ENCODE results near the gene MRGPRD.

Gene MRGPRD

DNA sequence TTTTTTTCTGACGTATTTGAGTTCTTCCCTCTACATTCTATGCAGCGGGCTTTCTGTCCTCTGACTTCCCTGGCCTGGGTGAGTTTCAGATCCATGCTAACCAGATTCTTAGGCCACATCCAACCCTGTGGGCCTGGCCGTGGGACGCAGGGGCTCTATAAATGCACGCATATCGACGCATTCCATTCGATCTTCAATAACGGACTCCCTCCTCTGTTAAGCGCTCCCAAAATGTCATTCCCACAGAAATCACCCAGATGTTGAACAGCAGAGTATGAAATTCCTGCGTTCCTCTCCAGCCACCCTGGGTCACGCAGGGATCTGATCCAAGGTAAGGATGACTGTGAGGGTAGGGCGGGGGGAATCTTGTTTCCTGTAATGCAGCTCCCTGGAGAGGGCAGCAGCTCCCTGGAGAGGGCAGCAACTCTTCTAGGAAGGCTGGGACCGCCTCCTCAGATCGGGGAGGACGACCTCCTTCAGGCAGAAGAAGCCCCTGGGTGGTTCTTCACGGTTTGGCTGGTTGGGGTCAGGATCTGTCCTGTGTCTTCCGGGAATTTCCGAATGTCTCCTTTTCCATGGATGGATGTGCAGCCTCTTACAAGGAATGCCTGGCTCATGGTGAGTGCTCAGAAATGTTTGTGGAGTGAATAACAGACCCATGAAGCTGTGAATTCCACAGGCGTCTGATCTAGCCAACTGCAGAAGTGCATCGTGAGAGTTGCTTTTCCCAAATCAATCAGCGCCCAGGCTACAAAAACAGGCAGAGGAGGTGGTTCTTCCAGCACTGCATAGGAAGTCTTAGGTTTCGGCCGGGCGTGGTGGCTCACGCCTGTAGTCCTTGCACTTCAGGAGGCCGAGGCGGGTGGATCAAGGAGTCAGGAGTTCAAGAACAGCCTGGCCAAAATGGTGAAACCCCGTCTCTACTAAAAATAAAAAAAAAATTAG lies 12.2 kb downstream of the MRGPRD start:
- DNase-seq (ENCODE audit: low read depth in 2 of 2) = no peak

DNA sequence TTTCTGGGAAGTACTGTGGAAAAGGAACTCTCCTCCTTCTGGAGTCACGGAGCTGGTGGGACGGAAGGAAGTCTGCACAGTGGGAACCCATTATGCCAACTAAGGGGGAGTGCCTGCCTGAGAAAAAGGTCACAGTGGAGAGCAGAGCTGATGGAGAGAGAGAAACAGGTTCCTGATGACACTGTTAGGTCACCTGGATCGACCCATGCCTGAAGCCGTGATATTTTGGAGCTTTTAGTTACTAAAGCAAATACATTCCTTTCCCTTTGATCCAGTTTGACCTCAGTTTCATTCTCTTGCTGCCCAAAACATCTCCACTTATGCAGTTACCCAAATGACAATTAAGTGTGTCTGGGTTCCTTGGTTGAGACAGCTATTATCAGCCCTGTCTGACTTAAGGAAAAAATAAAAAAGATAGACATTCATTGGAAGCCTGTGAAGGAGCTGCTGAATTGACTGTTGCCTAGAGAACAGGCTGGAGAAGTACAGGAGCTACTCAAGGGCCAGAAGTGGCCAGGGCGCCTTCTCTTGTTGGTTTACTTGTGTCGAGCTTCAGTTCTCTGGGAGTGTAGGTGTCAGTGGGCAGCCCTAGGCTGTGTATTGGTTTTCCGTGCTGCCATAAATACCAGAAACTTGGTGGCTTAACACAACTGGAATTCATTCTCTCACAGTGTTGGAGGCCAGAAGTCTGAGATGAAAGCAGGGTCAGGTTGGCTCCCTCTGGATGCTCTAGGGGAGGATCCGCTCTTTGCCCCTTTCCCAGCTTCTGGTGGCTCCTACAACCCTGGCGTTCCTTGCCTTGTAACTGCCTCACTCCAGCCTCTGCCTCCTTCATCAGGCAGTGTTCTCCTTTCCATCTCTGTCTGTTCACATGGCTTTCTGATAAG lies 13.6 kb downstream of the MRGPRD start:
- no peak for DNase-seq (ENCODE audit: low read depth in 2 of 2)

DNA sequence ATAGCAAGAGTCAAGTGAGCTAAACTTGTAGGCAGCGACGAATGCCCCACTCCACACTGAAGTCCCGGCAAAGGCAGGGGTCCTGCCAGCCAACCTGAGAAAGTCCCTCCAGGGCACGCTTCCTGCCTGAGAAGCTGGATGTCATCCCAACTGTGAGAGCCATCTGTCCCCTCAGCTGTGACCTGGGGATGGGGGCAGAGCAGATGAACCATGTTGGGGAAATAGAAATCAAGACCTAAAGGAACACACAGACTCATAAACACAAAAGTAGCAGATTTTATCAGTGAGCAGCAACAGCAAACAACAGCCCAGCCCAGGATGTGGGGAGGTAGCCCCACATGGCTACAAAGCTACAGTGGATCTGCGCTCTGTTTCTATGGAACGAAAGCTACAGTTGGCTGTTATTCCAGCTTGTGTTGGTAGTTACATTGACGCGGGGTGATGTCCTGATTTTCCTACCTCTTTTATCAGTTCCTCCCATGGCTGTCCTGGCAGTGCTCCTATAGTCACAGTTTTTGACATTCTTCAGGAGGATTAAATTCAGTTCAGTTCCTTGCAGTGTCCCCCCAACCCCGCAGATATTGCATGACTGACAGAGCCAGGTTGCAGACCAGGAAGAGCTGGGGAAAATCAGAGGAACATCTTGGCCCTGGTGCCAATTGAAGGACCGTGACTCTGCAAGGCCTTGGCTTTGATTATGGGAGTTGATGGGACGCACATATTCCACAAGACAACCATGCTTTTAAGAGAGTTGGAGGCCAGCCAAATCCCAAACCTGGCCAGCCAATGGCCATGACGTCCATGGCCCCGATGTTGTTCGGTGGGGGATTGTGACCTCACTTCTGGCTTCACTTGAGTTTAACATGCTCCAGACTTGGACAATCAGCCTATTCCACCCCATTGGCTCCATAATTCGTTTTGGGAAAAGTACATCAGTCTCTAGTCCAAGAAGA lies 14.6 kb downstream of the MRGPRD start:
- no peak for DNase-seq (ENCODE audit: low read depth in 2 of 2)

DNA sequence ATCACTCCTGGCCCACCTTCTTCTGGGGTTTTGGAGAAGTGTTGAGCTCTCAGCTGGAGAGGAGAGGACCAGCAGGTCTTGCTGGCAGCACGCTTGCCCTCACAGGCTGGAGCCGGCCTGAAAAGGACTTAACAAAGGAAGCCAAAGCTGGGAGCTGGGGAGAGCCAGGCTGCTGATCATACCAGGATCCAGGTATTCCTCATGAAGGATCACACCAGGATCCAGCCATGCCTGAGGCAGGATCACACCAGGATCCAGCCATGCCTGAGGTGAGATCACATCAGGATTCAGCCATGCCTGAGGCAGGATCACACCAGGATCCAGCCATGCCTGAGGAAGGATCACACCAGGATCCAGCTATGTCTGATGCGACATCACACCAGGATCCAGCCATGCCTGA lies 17.0 kb downstream of the MRGPRD start:
- DNase-seq (ENCODE audit: low read depth in 2 of 2) = no peak

DNA sequence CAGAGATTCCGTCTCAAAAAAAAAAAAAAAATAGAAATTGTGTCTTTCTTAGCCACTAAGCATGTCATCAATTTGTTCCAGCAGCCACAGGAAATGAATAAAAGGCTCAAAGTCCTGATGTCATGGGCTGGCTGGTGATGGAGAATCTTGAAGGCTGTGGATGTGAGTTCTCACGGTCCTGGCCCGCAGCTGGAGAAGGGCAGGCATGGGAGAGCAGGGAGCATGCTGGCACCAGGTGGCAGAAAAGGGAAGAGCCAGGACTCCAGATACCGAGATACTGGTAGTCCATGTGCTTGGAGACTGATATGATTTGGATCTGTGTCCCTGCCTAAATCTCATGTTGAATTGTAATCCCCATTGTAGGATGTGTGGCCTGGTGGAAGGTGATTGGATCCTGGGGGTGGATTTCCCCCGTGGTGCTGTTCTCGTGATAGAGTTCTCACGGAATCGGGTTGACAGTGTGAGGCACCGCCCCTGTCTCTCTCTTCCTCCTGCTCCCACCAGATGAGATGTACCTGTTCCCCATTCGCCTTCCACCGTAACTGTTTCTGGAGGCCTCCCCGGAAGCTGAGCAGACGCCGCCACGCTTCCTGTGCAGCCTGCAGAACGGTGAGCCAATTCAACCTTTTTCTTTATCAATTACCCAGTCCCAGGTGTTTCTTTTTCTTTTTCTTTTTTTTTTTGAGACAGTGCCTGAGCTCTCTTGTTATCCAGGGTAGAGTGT lies 18.1 kb downstream of the MRGPRD start:
- no peak for DNase-seq (ENCODE audit: low read depth in 2 of 2)

DNA sequence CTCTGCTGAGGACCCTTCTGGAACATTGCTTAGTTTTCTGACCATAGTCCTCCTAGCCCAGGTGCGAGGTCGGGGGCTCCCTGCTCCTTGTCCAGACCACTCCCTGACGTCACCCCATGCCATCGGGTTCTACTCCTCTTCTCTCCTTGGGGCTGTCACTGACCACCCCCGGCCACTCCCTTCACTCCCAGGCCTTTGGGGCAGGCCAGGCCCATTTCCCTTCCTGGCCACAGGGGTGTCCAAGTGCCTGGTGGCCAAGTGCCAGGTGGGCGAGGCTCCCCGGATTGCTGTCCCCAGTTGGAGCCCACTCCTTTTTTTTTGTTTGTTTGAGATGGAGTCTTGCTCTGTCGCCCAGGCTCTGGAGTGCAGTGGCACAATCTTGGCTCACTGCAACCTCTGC lies 19.5 kb downstream of the MRGPRD start:
- DNase-seq (ENCODE audit: low read depth in 2 of 2) = no peak

DNA sequence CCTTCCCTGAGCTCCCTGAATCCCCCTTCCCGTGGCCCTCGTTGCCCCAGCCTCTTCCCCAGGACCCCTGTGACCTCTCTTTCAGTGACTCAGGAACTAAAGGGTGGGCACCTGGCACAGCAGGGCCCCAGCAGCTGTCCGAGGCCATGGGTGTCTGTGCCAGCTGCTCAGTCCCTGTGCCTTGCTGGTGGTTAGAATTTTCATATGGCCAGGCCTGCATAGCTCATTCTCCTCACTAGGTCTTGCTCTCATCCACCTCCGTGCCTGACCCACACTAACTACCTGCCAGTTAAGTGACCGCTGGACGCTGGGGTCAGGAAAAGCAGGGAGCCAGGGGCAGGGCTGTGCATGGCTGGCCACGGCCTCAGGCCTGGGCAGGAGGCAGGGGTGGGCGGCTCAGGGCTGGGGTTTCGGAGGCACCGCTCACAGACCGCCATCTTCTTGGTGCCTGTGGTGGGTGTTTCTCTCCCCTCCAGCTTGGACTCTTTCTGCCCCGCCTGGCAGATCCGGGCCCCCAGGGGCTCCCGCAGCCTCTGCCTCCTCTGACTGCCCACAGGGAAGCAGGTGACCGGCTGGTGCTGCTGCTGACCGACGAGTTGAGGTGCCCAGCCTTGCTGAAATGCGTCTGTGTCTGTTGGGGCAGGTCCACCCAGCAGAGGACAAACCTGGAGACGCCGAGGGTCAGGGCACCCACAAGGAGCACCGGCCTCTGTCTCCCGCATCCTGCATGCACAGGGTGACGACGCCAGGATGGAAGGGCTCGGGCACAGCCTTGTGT lies 20.3 kb downstream of the MRGPRD start:
- no peak for DNase-seq (ENCODE audit: low read depth in 2 of 2)

DNA sequence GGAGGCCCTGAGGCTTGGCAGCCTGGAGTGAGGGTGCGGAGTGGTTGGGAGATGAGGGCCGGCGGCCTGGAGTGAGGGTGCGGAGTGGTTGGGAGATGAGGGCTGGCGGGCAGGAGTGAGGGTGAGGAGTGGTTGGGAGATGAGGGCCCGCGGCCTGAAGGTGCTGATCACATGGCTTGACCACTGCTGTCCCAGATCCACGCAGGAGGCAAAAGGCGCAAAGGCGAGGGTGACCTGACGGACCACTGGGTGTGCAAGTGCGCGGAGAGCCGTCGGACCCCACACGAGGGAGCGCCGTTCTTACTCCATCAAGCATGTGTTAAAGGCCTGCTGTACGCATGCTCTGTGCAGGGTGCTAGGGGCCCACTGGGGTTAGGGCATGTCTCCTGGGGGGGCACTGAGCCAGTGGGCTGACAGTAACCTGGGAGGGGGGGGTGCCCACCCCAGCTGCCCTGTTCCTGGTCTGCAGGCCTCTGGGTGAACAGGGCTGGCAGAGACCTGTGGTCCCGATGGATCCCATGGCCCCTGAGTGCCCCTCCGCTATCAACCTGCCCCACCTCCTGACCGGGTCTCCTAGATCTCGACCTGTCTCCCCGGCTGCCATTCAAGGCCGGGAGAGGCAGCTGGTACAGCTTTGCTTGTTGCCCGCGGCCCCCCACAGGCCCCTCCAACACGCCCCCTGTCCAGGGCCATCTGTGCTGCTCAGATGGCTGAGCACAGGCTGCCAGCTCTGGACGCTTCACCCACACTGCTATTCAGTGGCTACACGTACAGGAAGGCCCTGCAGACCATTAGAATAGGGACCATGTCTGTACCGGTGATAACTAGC lies 21.1 kb downstream of the MRGPRD start:
- no peak for DNase-seq (ENCODE audit: low read depth in 2 of 2)

DNA sequence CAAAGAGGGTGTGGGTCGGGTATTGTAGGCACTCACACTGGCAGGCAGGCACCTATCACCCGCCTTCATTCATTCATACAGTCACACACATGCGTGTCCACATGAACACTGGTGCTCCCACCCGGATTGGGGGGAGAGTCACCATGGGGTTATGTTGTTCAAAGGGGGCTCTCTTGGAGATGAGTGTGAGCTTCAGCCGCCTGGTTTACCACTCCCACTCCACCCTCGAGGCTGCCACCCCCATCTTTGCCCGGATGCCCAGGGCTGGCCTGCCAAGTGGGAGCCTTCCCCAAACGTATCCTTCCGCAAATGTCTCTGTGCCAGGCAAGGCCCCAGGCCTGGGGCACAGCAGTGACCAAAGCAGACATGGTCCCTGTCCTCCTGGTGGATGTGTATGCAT lies 22.6 kb downstream of the MRGPRD start:
- DNase-seq (ENCODE audit: low read depth in 2 of 2) = no peak

DNA sequence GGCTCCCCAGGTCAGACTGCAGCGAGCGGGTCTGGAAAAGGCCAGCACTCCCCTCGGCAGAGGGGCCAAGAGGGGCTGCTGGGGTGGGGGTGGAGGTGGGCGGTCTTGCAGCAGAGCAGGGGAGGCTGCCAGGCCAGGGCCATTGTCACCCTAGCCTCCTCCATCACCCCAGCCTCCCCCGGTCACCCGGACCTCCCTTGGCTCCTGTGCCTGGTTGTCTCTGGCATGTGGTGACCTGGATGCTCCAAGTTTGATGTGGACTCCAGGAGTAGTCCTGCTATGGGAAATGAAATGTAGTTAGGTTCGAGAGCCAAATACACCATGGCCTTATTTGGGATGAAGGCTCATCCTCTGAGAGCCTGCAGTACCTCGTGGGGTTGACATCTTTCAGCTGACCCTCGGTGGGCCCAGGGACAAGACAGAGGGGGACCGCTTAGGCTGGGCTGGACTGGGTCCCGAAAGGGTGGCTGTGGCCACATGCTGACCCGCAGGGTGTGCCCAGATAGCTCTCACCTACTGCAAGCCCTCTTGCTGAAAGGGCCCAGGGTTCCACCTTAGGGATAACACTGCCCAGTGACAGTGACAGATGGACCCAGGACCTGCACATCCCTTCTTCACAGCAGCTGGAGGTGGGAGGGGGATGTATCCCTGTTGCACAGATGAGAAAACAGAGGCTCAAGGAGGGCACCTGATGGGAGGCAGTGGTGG lies 24.1 kb downstream of the MRGPRD start:
- no peak for DNase-seq (ENCODE audit: low read depth in 2 of 2)

DNA sequence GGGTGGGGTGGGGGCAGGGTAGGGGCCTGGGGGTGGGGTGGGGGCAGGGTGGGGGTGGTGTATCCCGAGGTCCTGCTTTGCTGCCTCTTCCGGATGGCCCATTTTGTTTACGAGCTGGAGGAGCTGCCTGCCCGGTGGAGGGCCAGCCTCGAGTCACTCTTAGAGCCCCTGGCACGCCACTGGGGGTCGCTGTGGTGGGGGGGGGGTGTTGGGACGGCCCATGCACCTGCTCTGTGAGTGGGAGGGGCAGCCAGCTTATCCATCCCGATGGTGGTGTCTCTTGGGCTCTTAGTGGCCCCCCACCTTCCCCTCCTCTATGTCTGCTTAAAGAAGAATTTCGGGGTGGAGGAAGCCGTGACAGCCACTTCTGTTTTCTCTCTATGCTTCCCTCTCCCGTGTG lies 24.6 kb downstream of the MRGPRD start:
- DNase-seq (ENCODE audit: low read depth in 2 of 2) = no peak

DNA sequence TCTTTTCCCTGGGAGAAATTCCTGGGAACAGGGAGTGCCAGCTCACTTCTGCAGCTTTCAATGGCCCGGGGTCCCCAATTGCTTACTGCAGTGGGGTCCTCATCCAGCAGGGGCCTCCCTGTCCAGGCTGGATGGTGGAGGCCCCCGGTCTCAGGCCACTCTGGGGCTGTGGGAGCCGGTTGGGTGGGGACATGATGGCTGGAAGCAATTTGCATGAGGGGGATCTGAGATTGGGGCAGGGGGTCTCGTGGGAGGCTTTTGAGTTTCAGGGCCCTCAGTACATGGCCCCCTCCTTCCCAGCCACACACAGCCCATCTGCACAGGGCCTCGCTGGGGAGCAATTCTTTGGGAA lies 25.2 kb downstream of the MRGPRD start:
- DNase-seq (ENCODE audit: low read depth in 2 of 2) = no peak

DNA sequence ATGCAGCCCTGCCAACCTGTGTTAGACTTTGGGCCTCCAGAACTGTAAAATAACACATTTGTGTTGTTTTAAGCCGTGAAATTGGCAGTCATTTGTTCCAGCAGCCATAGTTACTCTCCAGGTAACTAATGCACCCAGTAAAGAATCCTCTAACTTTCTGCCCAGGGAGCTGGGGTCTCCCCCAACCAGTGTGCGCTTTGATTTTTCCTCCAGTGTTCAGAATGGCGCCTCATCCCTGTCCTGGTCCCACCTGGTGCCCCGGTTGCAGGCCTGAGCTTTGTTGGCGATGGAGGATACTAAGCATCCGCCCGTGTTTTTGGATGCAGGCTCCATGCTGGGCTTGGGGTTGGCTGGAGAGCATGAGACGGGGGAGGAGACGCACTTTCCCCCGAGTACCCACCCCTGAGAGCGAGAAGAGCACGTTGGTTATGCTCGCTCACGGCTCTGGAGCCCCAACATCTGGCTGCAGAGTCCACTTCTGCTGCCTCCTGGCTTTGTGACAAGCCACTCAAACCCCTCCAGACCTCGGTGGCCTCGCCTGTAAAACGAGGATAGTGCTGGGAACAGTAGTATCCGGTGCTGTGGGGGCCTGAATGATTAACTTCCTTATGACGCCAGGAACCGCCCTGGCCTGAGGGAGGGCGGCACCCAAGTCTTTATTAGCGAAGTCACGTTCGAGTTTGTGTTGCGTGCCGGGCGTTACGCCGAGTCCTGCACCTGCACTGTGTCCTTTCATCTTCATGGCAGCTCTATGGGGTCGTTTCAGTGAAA lies 25.8 kb downstream of the MRGPRD start:
- DNase-seq (ENCODE audit: low read depth in 2 of 2) = no peak

DNA sequence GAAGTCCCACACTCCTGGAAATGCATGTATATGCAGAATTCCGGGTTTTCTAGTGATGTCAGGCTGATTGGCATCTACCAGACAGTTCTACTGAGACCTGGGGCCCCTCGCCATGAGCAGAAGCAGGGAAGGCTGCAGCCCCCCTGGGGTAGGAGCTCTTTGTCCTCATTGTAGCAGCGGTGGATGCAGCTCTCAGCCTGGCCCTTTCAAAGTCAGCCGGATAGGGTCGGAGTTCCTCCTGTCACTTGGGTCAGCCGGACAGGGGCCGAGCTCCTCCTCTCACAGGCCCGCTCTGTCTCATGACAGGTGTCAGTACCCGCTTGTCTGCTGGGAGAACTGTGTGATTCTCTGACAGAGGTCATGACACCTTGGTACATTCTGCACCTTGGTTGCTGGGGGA lies 30.0 kb downstream of the MRGPRD start:
- no peak for DNase-seq (ENCODE audit: low read depth in 2 of 2)

DNA sequence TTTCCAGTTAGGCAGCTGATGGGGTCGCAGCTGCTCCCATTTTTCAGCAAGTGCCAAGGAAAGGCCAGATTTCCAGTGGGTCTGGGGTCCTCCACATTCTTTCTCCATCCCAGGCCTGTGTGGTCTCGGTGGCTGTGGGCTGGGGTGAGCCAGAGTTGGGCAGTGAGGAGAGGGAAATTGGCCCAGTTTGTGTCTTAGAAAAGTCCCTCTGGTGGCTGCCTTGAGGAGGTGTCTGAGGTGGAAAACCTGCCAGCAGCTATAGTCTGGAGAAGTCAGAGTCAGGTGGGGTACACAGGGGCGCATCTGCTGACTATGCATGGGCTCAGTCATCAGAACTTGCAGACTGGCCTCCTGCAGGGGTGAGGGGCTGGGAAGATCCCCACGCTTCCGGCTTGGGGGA lies 30.5 kb downstream of the MRGPRD start:
- DNase-seq (ENCODE audit: low read depth in 2 of 2) = no peak

DNA sequence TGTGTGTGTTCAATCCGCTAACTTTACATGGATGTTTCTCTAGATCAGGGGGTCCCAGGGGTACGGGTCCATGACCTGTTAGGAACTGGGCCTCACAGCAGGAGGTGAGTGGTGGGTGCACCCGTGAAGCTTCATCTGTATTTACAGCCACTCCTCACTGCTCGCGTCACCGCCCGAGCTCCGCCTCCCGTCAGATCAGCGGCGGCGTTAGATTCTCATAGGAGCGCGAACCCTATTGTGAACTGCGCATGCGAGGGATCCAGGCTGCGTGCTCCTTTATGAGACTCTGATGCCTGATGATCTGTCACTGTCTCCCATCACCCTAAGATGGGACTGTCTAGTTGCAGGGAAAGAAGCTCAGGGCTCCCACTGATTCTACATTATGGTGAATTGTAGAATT lies 31.9 kb downstream of the MRGPRD start:
- DNase-seq (ENCODE audit: low read depth in 2 of 2) = no peak

DNA sequence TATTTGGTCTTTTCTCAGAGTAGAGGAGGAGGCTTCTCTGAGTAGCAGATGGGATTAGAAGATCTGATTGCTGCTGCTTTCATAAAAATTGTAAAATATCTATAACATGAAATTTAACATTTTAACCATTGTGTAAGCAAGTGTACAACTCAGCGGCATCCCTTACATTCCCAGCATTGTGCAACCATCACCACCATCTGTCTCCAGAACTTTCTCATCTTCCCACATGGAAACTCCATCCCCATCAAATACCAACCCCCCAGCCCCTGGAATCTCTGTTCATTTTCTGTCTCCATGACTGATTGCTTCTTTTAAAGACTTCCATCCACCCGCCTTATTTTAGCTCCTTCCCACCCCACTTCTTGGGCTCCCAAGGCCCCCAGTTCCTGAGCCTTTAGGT lies 32.3 kb downstream of the MRGPRD start:
- DNase-seq (ENCODE audit: low read depth in 2 of 2) = no peak

DNA sequence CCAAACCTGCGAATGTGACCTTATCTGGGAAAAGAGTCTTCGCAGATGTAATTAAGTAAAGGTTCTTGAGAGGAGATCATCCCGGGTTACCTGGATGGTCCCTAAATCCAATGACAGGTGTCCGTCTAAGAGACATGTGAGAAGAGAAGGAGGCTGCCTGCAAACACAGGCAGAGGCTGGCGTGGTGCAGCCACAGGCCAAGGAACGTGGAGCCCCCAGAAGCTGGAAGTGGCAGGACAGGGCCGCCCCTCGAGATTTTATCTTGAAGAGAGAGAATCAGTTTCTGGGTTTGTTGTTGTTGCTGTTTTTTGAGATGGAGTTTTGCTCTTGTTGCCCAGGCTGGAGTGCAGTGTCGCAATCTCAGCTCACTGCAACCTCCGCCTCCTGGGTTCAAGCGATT lies 33.6 kb downstream of the MRGPRD start:
- no peak for DNase-seq (ENCODE audit: low read depth in 2 of 2)
